Mucosa of descending colon (tissue), 3 donors: ENCODE data around the gene FANCC. TPM values are rescaled to one million over a fixed set of nuclear protein-coding genes. Genes with fewer than 3 reads are reported as not detected.

Source experiments
- ATAC-seq: fragments of 200-7000 bp; cut with Tn5 transposase; one replicate; pipeline ENCODE4 v1.9.1; 2020; ENCODE audit warnings: mild to moderate bottlenecking, moderate library complexity
- DNase-seq, 3 donors: peaks; one replicate each; pipeline ENCODE4 v3.0.0-alpha.2; 2020
- H3K36me3 ChIP-seq: fragments of 200-600 bp; one replicate; pipeline ENCODE4 v1.8.0; 2021; ENCODE audit warnings: low read depth, mild to moderate bottlenecking
- H3K4me1 ChIP-seq: fragments of 200-600 bp; one replicate; pipeline ENCODE4 v1.8.0; 2021; ENCODE audit warnings: low read depth, mild to moderate bottlenecking
- H3K4me3 ChIP-seq: fragments of 200-600 bp; one replicate; pipeline ENCODE4 v1.8.0; 2021; ENCODE audit warnings: mild to moderate bottlenecking
- H3K9me3 ChIP-seq: fragments of 200-600 bp; one replicate; pipeline ENCODE4 v1.8.0; 2021; ENCODE audit warnings: mild to moderate bottlenecking
- intact Hi-C, 2 donors: fragments of 100-400 bp; cut with DNase I in 1 of 2; cut with micrococcal nuclease in 1 of 2; formaldehyde crosslinking; loops; one replicate each; pipeline versions ENCODE4 v1.11.0 to v1.11.1; 2022; cut with DNase I, micrococcal nuclease
- total RNA-seq, 3 donors: library from RNA; stranded (reverse); fragmentation: NEBNext Ultra II Directional in 2 of 3; extraction: Animal tissue kit (Norgen Biotek cat#: 25700) in 2 of 3; gene quantifications; one replicate each; pipeline versions ENCODE4 v1.2.1 to v1.2.4, GENCODE V29; 2021 to 2023
- TF ChIP-seq, protein P1 (sequence below): fragments of 200-600 bp; IDR thresholded peaks from one replicate; pipeline ENCODE4 v1.8.0; 2022; ENCODE audit warnings: antibody characterized with exemption, mild to moderate bottlenecking
- donor health status: DM: no; HTN: no; CAD: no; lungs with moderate emphysema.
- donor health status: DM: no; HTN: no; CAD: no.
- donor health status: DM: no; HTN: yes; CAD: no.

FANCC gene
- total RNA-seq, 3 donors from 2014 or later, result 10.7 to 18.0 (median 14.2) TPM

GRCh38 chr9:95060234-95060633 is 257.3 kb downstream of the FANCC start:
- DNase-seq (no peak), ATAC-seq (no peak)
- Histone ChIP-seq H3K4me1 (no peaks in the 10 kb centered on the region), H3K36me3 (no peaks in the 10 kb centered on the region), H3K4me3 (no peak overlapping the region), H3K9me3 (no peaks in the 10 kb centered on the region)
- intact Hi-C loops, result no loop called here
- TF ChIP-seq, protein P1, sequence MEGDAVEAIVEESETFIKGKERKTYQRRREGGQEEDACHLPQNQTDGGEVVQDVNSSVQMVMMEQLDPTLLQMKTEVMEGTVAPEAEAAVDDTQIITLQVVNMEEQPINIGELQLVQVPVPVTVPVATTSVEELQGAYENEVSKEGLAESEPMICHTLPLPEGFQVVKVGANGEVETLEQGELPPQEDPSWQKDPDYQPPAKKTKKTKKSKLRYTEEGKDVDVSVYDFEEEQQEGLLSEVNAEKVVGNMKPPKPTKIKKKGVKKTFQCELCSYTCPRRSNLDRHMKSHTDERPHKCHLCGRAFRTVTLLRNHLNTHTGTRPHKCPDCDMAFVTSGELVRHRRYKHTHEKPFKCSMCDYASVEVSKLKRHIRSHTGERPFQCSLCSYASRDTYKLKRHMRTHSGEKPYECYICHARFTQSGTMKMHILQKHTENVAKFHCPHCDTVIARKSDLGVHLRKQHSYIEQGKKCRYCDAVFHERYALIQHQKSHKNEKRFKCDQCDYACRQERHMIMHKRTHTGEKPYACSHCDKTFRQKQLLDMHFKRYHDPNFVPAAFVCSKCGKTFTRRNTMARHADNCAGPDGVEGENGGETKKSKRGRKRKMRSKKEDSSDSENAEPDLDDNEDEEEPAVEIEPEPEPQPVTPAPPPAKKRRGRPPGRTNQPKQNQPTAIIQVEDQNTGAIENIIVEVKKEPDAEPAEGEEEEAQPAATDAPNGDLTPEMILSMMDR, result no peak

GRCh38 chr9:95058795-95059386 is 258.6 kb downstream of the FANCC start:
- intact Hi-C loops, result no loop called here
- no peaks in the 10 kb centered on the region for H3K4me1 ChIP-seq
- no peak for ATAC-seq

DNA sequence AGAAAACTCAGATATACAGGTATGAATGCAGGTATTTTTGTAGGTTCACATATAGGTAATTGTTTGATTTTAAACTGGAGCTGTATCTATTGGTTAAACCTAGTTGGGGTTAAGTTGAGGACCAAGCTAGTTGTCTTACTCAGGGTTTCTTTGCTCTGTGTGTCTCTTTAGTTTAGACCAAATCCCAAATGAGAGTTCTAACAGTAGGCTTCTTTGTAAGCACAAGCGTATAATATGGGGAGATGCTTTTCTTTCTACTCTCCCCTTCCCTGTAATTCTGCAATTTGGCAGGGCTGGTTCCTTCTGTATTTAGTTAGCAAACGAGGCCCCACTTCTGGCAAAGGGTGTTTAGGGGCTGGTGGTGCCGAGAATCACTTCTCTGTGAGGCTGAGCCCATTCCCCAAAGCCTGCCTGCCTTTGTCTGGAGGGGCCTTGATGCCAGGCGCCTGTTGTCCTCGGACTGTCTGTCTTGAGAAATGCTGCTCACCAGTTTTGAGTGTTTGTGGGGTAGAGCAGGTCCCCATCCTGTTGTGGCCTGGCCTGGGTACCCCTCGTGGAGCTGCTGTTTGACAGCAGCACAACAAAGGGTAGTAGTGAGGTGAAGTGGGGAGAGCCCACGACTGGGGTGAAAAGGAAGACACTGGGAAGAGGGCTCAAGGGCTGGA is 259.3 kb downstream of the FANCC start:
- no peaks in the 10 kb centered on the region for H3K9me3 ChIP-seq
- TF ChIP-seq, protein P1, result no peak
- no peaks in the 10 kb centered on the region for H3K36me3 ChIP-seq
- no peak for DNase-seq
- ATAC-seq, result no peak
- no peak overlapping the region for H3K4me3 ChIP-seq
- intact Hi-C loops, result no loop called here
- H3K4me1 ChIP-seq, result no peaks in the 10 kb centered on the region

More at GRCh38 chr9:95058795-95059386, 258.6 kb downstream of the FANCC start:
- TF ChIP-seq, protein P1, result no peak
- H3K36me3 ChIP-seq, result no peaks in the 10 kb centered on the region
- no peaks in the 10 kb centered on the region for H3K9me3 ChIP-seq
- H3K4me3 ChIP-seq, result no peak overlapping the region
- peak in 1 of 3 donors; percentile 2 for DNase-seq

GRCh38 chr9:95057101-95057500 is 260.4 kb downstream of the FANCC start:
- intact Hi-C loops, result no loop called here
- TF ChIP-seq, protein P1, result no peak
- no peaks in the 10 kb centered on the region for H3K36me3 ChIP-seq
- no peaks in the 10 kb centered on the region for H3K9me3 ChIP-seq
- no peaks in the 10 kb centered on the region for H3K4me1 ChIP-seq
- no peak for ATAC-seq
- DNase-seq, result peak in 1 of 3 donors; percentile 1
- no peak overlapping the region for H3K4me3 ChIP-seq

DNA sequence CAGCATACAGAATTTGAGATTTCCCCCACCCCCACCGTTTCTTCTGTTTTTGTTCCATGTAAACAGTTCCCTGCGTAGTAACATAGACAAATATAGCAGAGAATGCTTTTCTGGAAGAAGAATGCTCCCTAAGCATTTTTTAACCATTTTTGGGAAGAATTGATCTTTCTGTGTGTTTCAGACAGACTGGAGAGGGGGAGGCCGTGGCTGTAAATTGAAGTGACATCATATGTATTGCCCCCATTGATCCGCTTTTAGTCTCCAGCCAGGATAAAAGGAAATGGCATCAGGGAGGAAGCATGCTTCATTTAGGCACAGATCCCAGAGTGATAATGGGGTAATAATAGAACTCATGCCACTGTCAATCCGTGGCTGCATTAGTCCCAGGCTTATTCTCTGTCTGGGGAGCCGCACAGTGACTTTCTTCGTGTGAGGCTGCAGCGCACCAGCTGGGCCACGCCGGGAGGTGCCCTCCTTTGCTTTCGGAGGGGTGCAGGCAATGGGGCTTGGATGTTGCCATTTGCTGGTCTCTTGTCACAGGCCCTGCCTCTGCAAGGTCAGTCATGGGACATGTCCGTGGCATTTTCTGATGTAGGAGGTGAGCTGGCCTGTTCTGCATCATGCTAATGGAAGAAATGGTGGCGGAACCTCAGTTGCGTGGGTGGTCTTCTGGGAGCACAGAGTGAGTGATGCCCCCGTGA is 261.5 kb downstream of the FANCC start:
- Histone ChIP-seq H3K4me3 (no peak overlapping the region), H3K4me1 (no peaks in the 10 kb centered on the region), H3K36me3 (no peaks in the 10 kb centered on the region), H3K9me3 (no peaks in the 10 kb centered on the region)
- TF ChIP-seq, protein P1, result no peak
- intact Hi-C loops, result no loop called here
- ATAC-seq (peak; percentile 47), DNase-seq (peak in 1 of 3 donors; percentile 20)
